ENCODE results near the gene BTBD9.

GRCh38 chr6:38400101-38400500 is 239.6 kb downstream of the BTBD9 start:
- TF ChIP-seq CTCF (conservative IDR thresholded peaks at IDR 0.05; ENCODE audit: low read depth, low read length) = no peak
- TF ChIP-seq EZH2phosphoT487 (IDR thresholded peaks at IDR 0.05; ENCODE audit: borderline replicate concordance, low read length) = no peak
- TF ChIP-seq EZH2 (IDR thresholded peaks at IDR 0.05; ENCODE audit: low read length, unreplicated experiment) = no peak

All from PC-3 (cell line).